GM19035 (cell line): ENCODE measurements around the gene HS6ST3.

Experiments
- ATAC-seq: cut with Tn5 transposase; IDR thresholded peaks from one replicate; pipeline ENCODE4 v1.9.1; 2021; ENCODE audit not compliant: unreplicated experiment

The HS6ST3 gene

GRCh38 chr13:96696389-96696900 lies 606.5 kb downstream of the HS6ST3 start:
- no peak for ATAC-seq

- no peak for ATAC-seq
Observed at GRCh38 chr13:96700657-96701056, 610.8 kb downstream of the HS6ST3 start.

- ATAC-seq, result no peak
Observed at GRCh38 chr13:96707146-96707545, 617.2 kb downstream of the HS6ST3 start.

- no peak for ATAC-seq
Observed at GRCh38 chr13:96710166-96710862, 620.4 kb downstream of the HS6ST3 start.

- no peak for ATAC-seq
Observed at GRCh38 chr13:96720446-96720845, 630.5 kb downstream of the HS6ST3 start.

GRCh38 chr13:96726651-96727050 lies 636.7 kb downstream of the HS6ST3 start:
- ATAC-seq, result no peak

GRCh38 chr13:96728463-96728862 lies 638.6 kb downstream of the HS6ST3 start:
- ATAC-seq, result no peak

- ATAC-seq, result no peak
Observed at GRCh38 chr13:96730676-96731075, 640.8 kb downstream of the HS6ST3 start.

GRCh38 chr13:96734499-96734898 lies 644.6 kb downstream of the HS6ST3 start:
- no peak for ATAC-seq

- no peak for ATAC-seq
Observed at GRCh38 chr13:96741779-96742178, 651.9 kb downstream of the HS6ST3 start.

GRCh38 chr13:96743296-96744089 lies 653.6 kb downstream of the HS6ST3 start:
- ATAC-seq, result no peak

- no peak for ATAC-seq
Observed at GRCh38 chr13:96744367-96745331, 654.7 kb downstream of the HS6ST3 start.

GRCh38 chr13:96746886-96747285 lies 657.0 kb downstream of the HS6ST3 start:
- no peak for ATAC-seq

- ATAC-seq, result no peak
Observed at GRCh38 chr13:96749825-96750224, 659.9 kb downstream of the HS6ST3 start.

- ATAC-seq, result no peak
Observed at GRCh38 chr13:96751089-96751488, 661.2 kb downstream of the HS6ST3 start.

GRCh38 chr13:96762876-96763275 lies 673.0 kb downstream of the HS6ST3 start:
- no peak for ATAC-seq

- no peak for ATAC-seq
Observed at GRCh38 chr13:96766306-96766705, 676.4 kb downstream of the HS6ST3 start.

- ATAC-seq, result no peak
Observed at GRCh38 chr13:96768524-96768923, 678.6 kb downstream of the HS6ST3 start.

- no peak for ATAC-seq
Observed at GRCh38 chr13:96769874-96770273, 680.0 kb downstream of the HS6ST3 start.

GRCh38 chr13:96771486-96772367 lies 681.8 kb downstream of the HS6ST3 start:
- ATAC-seq, result peak; percentile 94
